Endodermal cell (in vitro differentiated cells): ENCODE measurements around the gene TRPV3. TPM values are rescaled to one million over a fixed set of nuclear protein-coding genes. Genes with fewer than 3 reads are reported as not detected.

Experiments used
- DNase-seq: peaks from one replicate; pipeline ENCODE4 v3.0.0-alpha.2; 2017
- H3K27ac ChIP-seq: 2 replicates; pipeline ENCODE4 v1.5.1; 2013; ENCODE audit warnings: mild to moderate bottlenecking, low read depth, low read length, moderate library complexity
- H3K27me3 ChIP-seq: 2 replicates; pipeline ENCODE4 v1.6.1; 2013; ENCODE audit warnings: mild to moderate bottlenecking, low read length, moderate library complexity; ENCODE audit not compliant: insufficient read depth, control insufficient read depth, poor library complexity, severe bottlenecking
- H3K36me3 ChIP-seq: 2 replicates; pipeline ENCODE4 v1.7.0; 2013; ENCODE audit warnings: mild to moderate bottlenecking, low read length, moderate library complexity; ENCODE audit not compliant: control insufficient read depth, insufficient read depth
- H3K4me1 ChIP-seq: one replicate; pipeline ENCODE4 v1.7.0; 2013; ENCODE audit warnings: low read length; ENCODE audit not compliant: control insufficient read depth, insufficient read depth
- H3K4me3 ChIP-seq: 2 replicates; pipeline ENCODE4 v1.5.1; 2013; ENCODE audit warnings: mild to moderate bottlenecking, low read length, moderate library complexity
- H3K9ac ChIP-seq: 2 replicates; pipeline ENCODE4 v1.6.1; 2013; ENCODE audit warnings: mild to moderate bottlenecking, low read length, moderate library complexity; ENCODE audit not compliant: poor library complexity, severe bottlenecking; ENCODE audit errors: extremely low read depth
- H3K9me3 ChIP-seq: 2 replicates; pipeline ENCODE4 v1.6.1; 2013; ENCODE audit warnings: mild to moderate bottlenecking, low read length, moderate library complexity; ENCODE audit not compliant: control insufficient read depth
- H3K27ac Mint-ChIP-seq: 2 replicates; pipeline ENCODE4 v1.8.0; 2020; ENCODE audit warnings: mixed read lengths
- H3K27me3 Mint-ChIP-seq: 2 replicates; pipeline ENCODE4 v1.8.0; 2021; ENCODE audit warnings: mild to moderate bottlenecking, mixed read lengths; ENCODE audit not compliant: insufficient read depth
- H3K36me3 Mint-ChIP-seq: 2 replicates; pipeline ENCODE4 v1.8.0; 2020; ENCODE audit warnings: low read depth, mixed read lengths
- H3K4me1 Mint-ChIP-seq: 2 replicates; pipeline ENCODE4 v1.8.0; 2020; ENCODE audit warnings: mixed read lengths
- H3K4me3 Mint-ChIP-seq: 2 replicates; pipeline ENCODE4 v1.8.0; 2020; ENCODE audit warnings: mild to moderate bottlenecking, moderate library complexity, mixed read lengths
- H3K9me3 Mint-ChIP-seq: 2 replicates; pipeline ENCODE4 v1.8.0; 2020; ENCODE audit warnings: mild to moderate bottlenecking, mixed read lengths
- CTCF ChIP-seq: fragments of 200-600 bp; sonication (generic); conservative IDR thresholded peaks from 2 replicates; pipeline ENCODE4 v1.5.0; 2021; ENCODE audit warnings: antibody characterized with exemption, mild to moderate bottlenecking
- WGBS, 2 experiments: methylation state at CpG; one replicate each; pipeline versions ENCODE4 v1.1.5 to v1.1.7; 2013; ENCODE audit warnings: missing lambda C conversion rate in 2 of 2, mixed read lengths in 1 of 2; ENCODE audit not compliant: insufficient coverage in 1 of 2, insufficient read length in 1 of 2; 5-methylcytosine and 5-hydroxymethylcytosine counted together
- total RNA-seq, 2 donors: library from RNA; stranded (reverse); fragmentation: NEBNext Ultra II Directional in 1 of 2; extraction: Animal tissue kit (Norgen Biotek cat#: 25700) in 1 of 2; gene quantifications; 2 replicates in 1 of 2; 3 replicates in 1 of 2; pipeline ENCODE4 v1.2.1, GENCODE V29; 2021

Gene TRPV3
- total RNA-seq, 2 donors from 2014 or later = 6.2 to 11.3 TPM

GRCh38 chr17:3546521-3546920, 11.1 kb downstream of the TRPV3 start:
- H3K36me3 ChIP-seq = no peaks in the 10 kb centered on the region
- Mint-ChIP-seq H3K9me3 (no peaks in the 10 kb centered on the region), H3K27me3 (peaks cover 21% of the 10 kb centered on the region), H3K4me1 (peaks cover 23% of the 10 kb centered on the region), H3K27ac (no peak overlapping the region), H3K4me3 (no peak overlapping the region), H3K36me3 (no peaks in the 10 kb centered on the region)
- no peaks in the 10 kb centered on the region for H3K27me3 ChIP-seq
- no peak overlapping the region for H3K9ac ChIP-seq
- peak; percentile 87 for DNase-seq
- H3K27ac ChIP-seq = no peak overlapping the region
- H3K9me3 ChIP-seq = no peaks in the 10 kb centered on the region
- H3K4me3 ChIP-seq = no peak overlapping the region
- TF ChIP-seq CTCF = no peak
- WGBS, 2 experiments = 77 to 94% methylated on average over 4 to 5 of the region's 5 CpGs
- peaks cover 5% of the 10 kb centered on the region for H3K4me1 ChIP-seq

GRCh38 chr17:3545151-3545550, 12.5 kb downstream of the TRPV3 start:
- Mint-ChIP-seq H3K27ac (no peak overlapping the region), H3K4me3 (no peak overlapping the region), H3K36me3 (no peaks in the 10 kb centered on the region), H3K27me3 (peaks cover 22% of the 10 kb centered on the region), H3K4me1 (peaks cover 23% of the 10 kb centered on the region), H3K9me3 (no peaks in the 10 kb centered on the region)
- 76 to 78% methylated on average over 7 to 9 of the region's 9 CpGs for WGBS, 2 experiments
- H3K9me3 ChIP-seq = no peaks in the 10 kb centered on the region
- no peaks in the 10 kb centered on the region for H3K36me3 ChIP-seq
- peaks cover 5% of the 10 kb centered on the region for H3K4me1 ChIP-seq
- H3K4me3 ChIP-seq = no peak overlapping the region
- no peak overlapping the region for H3K27ac ChIP-seq
- DNase-seq = peak; percentile 63
- H3K27me3 ChIP-seq = no peaks in the 10 kb centered on the region
- no peak overlapping the region for H3K9ac ChIP-seq
- no peak for TF ChIP-seq CTCF

GRCh38 chr17:3544365-3544764, 13.2 kb downstream of the TRPV3 start:
- H3K36me3 ChIP-seq = no peaks in the 10 kb centered on the region
- 93% methylated on average over 3 to 5 of the region's 5 CpGs for WGBS, 2 experiments
- H3K4me1 Mint-ChIP-seq = peaks cover 23% of the 10 kb centered on the region

More at GRCh38 chr17:3544365-3544764, 13.2 kb downstream of the TRPV3 start:
- H3K4me3 Mint-ChIP-seq = no peak overlapping the region
- no peaks in the 10 kb centered on the region for H3K36me3 Mint-ChIP-seq
- TF ChIP-seq CTCF = no peak
- no peaks in the 10 kb centered on the region for H3K9me3 ChIP-seq
- peaks cover 5% of the 10 kb centered on the region for H3K4me1 ChIP-seq
- H3K27me3 Mint-ChIP-seq = peaks cover 17% of the 10 kb centered on the region
- no peak overlapping the region for H3K9ac ChIP-seq
- peak; percentile 38 for DNase-seq
- H3K27ac Mint-ChIP-seq = no peak overlapping the region
- no peak overlapping the region for H3K27ac ChIP-seq
- H3K9me3 Mint-ChIP-seq = no peaks in the 10 kb centered on the region
- H3K4me3 ChIP-seq = no peak overlapping the region
- no peaks in the 10 kb centered on the region for H3K27me3 ChIP-seq
